Activated CD8-positive, alpha-beta memory T cell treated with anti-CD3 and anti-CD28 coated beads, Interleukin-2, amount 50 U/mL, for 48 hours (primary cell): Measurements from ENCODE around the gene PTGDS.

Experiments
- DNase-seq: peaks from one replicate; pipeline ENCODE4 v3.0.0-alpha.2; 2020

The PTGDS gene

DNA sequence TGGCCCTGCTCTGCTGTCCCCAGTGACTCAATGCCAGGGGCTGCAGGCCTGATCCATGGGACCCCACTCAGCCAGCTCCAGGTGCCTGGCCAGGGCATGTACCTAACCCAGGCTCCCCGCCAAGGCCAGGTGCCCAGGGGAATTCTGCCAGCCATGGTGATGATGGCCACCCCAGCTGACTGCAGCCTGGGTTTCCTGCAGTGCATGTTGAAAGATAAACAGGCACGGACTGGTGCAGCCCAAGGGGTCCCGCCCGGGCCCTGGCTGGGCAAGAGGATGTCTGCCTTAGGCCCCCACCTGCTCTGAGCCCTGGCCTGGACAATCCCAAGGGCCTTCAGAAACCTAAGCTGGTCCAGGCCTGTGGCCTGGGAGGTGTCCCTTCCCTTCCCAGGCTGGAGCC is 49.5 kb downstream of the PTGDS start:
- no peak for DNase-seq

DNA sequence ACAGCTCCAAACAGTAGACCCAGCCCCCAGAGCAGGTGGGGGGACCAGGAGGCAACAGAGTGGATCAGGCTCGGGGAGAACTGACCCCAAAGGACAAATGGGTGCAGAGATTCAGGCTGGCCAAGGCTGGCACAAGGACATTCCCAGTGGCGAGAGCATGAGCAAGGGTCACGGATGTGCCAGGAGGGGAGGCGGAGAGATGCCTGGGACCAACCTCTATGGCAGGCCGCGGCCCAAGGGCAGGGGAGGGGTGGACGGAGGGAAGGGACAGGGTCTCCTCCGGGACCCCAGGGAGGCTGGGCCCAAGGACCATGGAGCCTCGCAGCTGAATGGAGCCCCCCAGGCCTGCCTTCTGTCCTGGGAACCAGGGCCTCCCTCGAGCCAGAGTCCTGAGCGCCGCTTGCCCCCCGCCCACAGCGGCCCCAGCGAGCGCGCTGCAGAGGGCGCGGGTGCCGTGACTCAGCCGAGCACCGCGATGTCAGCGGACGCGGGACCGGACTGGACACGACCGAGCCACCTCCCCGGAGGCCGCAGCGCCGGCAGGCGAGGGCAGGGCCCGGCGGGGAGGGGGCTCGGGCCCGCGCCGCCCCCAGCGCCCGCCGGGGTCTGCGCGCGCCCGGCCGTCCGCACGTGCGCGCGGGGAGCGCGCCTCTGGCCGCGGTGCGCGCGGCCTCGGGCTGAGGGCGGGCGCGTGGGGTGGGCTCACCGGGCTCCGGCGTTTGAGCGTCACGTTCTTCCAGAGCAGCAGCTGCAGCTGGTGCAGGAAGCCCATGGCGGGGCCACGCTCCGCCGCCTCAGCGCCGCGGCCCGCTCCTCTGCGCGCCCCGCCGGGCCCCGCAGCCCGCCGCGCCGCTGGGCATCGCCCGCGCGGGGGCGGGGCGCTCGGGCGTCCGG is 50.3 kb downstream of the PTGDS start, which contains the start of gene ABCA2:
ABCA2 (minus strand) TSS at position 869 of the 894 bp plus-strand sequence; CDS start at position 772, 97 bp downstream.
- no peak for DNase-seq

DNA sequence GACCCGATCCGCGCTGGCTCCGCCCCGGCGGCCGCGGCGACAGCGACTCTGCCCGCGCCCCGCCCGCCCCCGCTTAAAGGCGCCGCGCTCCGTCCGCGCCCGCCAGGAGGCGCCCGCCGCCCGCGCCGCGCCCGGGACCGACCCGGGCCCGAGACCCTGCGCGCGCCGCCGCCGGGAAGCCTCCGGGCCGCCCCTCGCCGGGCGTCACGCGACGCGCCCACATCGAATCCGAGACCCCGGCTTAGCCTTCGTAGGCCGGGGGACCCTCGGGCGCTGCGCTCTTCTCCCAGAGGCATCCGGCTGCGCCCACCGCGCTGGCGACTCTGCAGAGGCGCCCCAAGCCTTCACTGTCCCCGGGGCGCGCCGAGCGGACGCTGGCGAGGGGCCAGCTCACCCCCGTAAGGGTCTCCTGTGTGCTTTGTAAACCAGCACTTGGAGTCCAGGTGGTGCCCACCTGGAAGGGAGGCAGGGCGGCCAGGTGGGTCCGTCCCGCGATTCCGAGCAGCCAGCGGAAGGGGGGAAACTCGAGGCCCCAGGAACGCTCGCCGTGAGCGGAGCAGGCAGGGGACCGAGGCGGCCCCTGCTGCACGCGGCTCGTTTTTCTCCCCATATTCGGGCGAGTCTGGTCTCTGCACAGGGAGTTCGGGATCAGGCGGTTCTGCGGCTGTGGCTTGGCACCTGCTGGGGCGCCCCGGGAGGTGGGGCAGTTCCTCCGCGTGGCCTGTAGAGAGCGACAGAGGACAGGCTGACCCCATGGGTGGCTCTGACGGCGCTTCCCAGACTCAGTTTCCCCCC is 51.2 kb downstream of the PTGDS start:
- DNase-seq, result peak; percentile 84

DNA sequence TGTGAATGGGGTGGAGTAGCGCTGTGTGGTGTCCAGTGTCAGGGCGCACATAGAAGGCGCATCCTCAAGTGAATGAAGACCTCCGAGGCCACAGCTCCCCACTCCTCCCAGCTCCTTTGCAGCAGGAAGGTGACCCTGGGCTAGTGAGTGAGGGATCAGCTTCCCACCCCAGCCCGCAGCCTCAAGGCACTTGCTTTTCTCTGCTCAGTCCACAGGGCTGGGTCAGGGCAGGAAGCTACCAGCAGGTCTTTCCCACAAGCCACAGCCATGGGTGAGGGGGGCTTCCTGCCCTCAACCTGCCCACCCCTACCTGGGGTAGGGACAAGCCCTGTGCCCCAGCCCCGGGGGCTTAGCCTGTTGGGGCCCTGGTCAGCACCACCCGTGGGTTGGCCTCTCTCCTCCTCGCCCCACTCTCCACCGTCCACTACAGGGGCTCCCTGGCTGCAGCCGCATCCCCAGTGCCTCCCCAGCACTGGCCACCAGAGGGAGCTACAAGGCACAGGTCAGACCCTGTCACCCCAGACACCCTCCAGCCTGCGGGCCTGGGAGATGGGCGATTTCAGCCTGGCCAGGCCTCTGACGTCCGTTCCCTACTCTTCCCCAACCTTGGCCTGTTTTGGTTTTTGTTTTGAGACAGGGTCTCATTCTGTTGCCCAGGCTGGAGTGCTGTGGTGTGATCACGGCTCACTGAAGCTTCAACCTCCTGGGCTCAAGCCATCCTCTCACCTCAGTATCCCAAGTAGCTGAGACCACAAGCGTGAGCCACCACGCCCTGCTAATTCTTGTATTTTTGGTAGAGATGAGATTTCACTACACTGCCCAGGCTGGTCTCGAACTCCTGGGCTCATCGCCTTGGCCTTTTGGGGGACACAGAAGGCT is 52.0 kb downstream of the PTGDS start:
- peak; percentile 93 for DNase-seq

DNA sequence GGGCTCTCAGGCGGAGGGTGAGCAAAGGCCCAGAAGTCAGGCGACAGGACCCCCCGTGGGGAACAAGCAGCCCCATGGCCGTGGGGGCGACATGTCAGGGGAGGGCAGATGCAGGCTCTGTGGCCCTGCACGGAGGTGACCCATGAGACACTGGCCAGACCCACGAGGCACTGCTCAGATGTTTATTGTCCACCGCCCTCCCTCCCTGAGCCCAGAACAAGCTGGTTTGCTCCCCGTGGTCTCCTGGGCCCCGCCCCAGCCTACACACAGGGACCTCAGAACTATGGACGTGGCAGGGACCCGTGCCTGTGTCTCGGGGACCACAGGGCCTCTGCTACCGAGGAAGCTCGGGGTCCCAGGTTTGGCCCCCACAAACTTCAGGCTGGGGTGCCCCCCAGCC is 52.7 kb downstream of the PTGDS start:
- no peak for DNase-seq

DNA sequence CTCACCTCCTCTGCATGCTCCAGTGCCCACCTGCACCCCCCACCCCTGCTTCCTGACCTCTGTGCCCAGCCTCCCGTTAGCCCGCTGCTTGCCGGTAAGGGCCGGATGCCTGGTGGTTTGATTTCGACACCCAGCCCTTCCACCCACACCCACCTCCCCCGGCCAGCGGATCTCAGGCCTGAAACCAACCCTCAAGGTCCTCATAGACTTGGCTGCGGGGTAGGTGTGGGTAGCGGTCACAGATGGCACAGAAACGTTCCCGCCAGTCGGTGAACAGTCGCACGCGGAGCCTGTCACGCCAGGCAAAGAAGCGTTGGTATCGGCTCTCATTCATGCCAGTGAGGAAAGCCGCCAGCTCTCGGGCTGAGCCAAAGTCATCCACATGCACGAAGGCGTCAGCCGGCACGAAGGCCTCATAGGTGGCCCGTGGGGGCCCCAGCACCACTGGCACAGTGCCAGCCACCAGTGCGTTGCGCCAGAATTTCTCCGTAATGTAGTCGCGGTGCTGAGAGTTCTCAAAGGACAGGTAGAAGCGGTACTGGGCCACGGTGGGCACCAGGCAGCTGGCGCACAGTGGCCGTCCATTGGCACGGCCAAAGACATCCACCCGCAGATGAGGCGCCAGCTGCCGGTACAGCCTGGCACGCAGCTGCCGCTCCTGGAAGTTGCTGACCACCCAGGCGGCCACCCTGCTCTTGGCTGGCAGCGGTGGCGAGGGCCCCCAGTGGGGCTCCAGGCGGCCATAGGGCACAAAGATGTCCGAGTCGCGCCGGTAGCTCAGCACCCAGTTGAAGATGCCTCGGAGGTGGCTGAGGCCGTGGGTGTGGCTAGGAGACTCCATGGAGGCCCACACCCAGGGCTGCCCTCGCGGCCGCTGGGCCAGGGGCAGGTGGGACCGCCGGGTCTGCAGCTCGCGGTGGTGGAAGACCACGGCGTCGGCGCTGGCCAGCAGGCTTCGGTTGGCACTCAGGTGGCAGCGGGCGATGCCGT is 53.5 kb downstream of the PTGDS start:
- peak; percentile 75 for DNase-seq
